Measurements from ENCODE around the gene SERPINB10. TPM values are rescaled to one million over a fixed set of nuclear protein-coding genes. Genes with fewer than 3 reads are reported as not detected.

Gene SERPINB10, protein sequence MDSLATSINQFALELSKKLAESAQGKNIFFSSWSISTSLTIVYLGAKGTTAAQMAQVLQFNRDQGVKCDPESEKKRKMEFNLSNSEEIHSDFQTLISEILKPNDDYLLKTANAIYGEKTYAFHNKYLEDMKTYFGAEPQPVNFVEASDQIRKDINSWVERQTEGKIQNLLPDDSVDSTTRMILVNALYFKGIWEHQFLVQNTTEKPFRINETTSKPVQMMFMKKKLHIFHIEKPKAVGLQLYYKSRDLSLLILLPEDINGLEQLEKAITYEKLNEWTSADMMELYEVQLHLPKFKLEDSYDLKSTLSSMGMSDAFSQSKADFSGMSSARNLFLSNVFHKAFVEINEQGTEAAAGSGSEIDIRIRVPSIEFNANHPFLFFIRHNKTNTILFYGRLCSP
- total RNA-seq (2021): not detected in 3 replicates
- Bru-seq, nascent RNA: not detected
- long read RNA-seq, experiment 1: 0 reads
- long read RNA-seq, experiment 2: 0 reads
- long read RNA-seq, experiment 3: 0 reads

- Mint-ChIP-seq H3K36me3 (peaks cover 11% of the 10 kb centered on the region), H3K4me3 (no peak within 1 kb of the TSS), H3K9me3 (peaks cover 17% of the 10 kb centered on the region), H3K4me1 (peaks cover 13% of the 10 kb centered on the region), H3K27me3 (ENCODE audit: low read depth) (no peaks in the 10 kb centered on the region), H3K27ac (no peak within 1 kb of the TSS)
- CTCF ChIA-PET: interaction anchor here (1.1 kb wide), 1 partner anchor 29 kb away, joined by 4 read pairs; no protein-coding TSS in a partner anchor
- no peak for TF ChIP-seq TP53 (CRISPR knock-in tag; IDR thresholded peaks at IDR 0.05)
- no peak for TF ChIP-seq SMAD3 (CRISPR knock-in tag; IDR thresholded peaks at IDR 0.05; ENCODE audit: borderline replicate concordance)
- TF ChIP-seq, protein P1, sequence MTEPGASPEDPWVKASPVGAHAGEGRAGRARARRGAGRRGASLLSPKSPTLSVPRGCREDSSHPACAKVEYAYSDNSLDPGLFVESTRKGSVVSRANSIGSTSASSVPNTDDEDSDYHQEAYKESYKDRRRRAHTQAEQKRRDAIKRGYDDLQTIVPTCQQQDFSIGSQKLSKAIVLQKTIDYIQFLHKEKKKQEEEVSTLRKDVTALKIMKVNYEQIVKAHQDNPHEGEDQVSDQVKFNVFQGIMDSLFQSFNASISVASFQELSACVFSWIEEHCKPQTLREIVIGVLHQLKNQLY (CRISPR knock-in tag; IDR thresholded peaks at IDR 0.05): no peak
- no peak for TF ChIP-seq RELA (CRISPR knock-in tag; IDR thresholded peaks at IDR 0.05; ENCODE audit: borderline replicate concordance)
- no peak for TF ChIP-seq SOX15 (CRISPR knock-in tag; IDR thresholded peaks at IDR 0.05)
- TF ChIP-seq, protein P2, sequence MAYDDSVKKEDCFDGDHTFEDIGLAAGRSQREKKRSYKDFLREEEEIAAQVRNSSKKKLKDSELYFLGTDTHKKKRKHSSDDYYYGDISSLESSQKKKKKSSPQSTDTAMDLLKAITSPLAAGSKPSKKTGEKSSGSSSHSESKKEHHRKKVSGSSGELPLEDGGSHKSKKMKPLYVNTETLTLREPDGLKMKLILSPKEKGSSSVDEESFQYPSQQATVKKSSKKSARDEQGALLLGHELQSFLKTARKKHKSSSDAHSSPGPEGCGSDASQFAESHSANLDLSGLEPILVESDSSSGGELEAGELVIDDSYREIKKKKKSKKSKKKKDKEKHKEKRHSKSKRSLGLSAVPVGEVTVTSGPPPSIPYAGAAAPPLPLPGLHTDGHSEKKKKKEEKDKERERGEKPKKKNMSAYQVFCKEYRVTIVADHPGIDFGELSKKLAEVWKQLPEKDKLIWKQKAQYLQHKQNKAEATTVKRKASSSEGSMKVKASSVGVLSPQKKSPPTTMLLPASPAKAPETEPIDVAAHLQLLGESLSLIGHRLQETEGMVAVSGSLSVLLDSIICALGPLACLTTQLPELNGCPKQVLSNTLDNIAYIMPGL (CRISPR knock-in tag; IDR thresholded peaks at IDR 0.05): no peak
- no peak for TF ChIP-seq E2F4 (CRISPR knock-in tag; IDR thresholded peaks at IDR 0.05; ENCODE audit: borderline replicate concordance, low read depth)
- TF ChIP-seq SMAD4 (CRISPR knock-in tag; IDR thresholded peaks at IDR 0.05): no peak
- no peak for TF ChIP-seq FOXJ3 (CRISPR knock-in tag; IDR thresholded peaks at IDR 0.05; ENCODE audit: borderline replicate concordance)
- TF ChIP-seq NFE2L1 (CRISPR knock-in tag; IDR thresholded peaks at IDR 0.05): no peak
- TF ChIP-seq KAT7 (CRISPR knock-in tag; IDR thresholded peaks at IDR 0.05; ENCODE audit: borderline replicate concordance): no peak
- TF ChIP-seq, protein P3, sequence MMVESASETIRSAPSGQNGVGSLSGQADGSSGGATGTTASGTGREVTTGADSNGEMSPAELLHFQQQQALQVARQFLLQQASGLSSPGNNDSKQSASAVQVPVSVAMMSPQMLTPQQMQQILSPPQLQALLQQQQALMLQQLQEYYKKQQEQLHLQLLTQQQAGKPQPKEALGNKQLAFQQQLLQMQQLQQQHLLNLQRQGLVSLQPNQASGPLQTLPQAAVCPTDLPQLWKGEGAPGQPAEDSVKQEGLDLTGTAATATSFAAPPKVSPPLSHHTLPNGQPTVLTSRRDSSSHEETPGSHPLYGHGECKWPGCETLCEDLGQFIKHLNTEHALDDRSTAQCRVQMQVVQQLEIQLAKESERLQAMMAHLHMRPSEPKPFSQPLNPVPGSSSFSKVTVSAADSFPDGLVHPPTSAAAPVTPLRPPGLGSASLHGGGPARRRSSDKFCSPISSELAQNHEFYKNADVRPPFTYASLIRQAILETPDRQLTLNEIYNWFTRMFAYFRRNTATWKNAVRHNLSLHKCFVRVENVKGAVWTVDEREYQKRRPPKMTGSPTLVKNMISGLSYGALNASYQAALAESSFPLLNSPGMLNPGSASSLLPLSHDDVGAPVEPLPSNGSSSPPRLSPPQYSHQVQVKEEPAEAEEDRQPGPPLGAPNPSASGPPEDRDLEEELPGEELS (CRISPR knock-in tag; IDR thresholded peaks at IDR 0.05): no peak
- no peak for TF ChIP-seq GTF2I (CRISPR knock-in tag; conservative IDR thresholded peaks at IDR 0.05)
- TF ChIP-seq ZMAT4 (CRISPR knock-in tag; IDR thresholded peaks at IDR 0.05): no peak
- no peak for TF ChIP-seq GABPB1 (CRISPR knock-in tag; IDR thresholded peaks at IDR 0.05)
- no peak for TF ChIP-seq CBFB (CRISPR knock-in tag; IDR thresholded peaks at IDR 0.05; ENCODE audit: low read depth)
- no peak for TF ChIP-seq AR (CRISPR knock-in tag; IDR thresholded peaks at IDR 0.05)
- DNase-seq (ENCODE audit: low spot score): no peak
- ATAC-seq: no peak
- POLR2A ChIA-PET: no interaction called here
These were observed at the start of gene SERPINB10 for GRCh38 chr18:63907664-63908063. SERPINB10 (plus strand) TSS chr18:63907958; CDS start chr18:63915511, 7,553 bp downstream.
